ENCODE measurements around the gene SPAG6. TPM values are rescaled to one million over a fixed set of nuclear protein-coding genes. Genes with fewer than 3 reads are reported as not detected.

SPAG6 gene
- total and polyA plus RNA-seq, 9 of the 15 experiments (the other 6 are each of a cell fraction or from before 2014, with no cell fraction given), result 3.5 to 23.1 (median 11.8) TPM

GRCh38 chr10:22429146-22429545 lies 83.8 kb downstream of the SPAG6 start (continued):
- no peak for TF ChIP-seq CHD7 (IDR thresholded peaks at IDR 0.05; ENCODE audit: low read depth, low read length)
- no peak for TF ChIP-seq ZNF174 (CRISPR knock-in tag; IDR thresholded peaks at IDR 0.05)
- TF ChIP-seq ZNF589 (CRISPR knock-in tag; IDR thresholded peaks at IDR 0.05; ENCODE audit: low read depth), result no peak
- TF ChIP-seq DMBX1 (CRISPR knock-in tag; IDR thresholded peaks at IDR 0.05; ENCODE audit: borderline replicate concordance), result no peak
- TF ChIP-seq ARID1B (IDR thresholded peaks at IDR 0.05), result peak; percentile 48; the same call in 1 of the 2 replicates
- TF ChIP-seq HDAC1 (IDR thresholded peaks at IDR 0.05), result no peak
- TF ChIP-seq KLF13 (tag; IDR thresholded peaks at IDR 0.05; ENCODE audit: borderline replicate concordance, low read depth), result no peak
- no peak for TF ChIP-seq NCOA6 (IDR thresholded peaks at IDR 0.05)
- TF ChIP-seq ZFP36 (IDR thresholded peaks at IDR 0.05; ENCODE audit: low read depth, low read length, partially characterized antibody), result no peak
- no peak for TF ChIP-seq ETV5 (CRISPR knock-in tag; IDR thresholded peaks at IDR 0.05; ENCODE audit: low read depth)
- no peak for TF ChIP-seq MBD1 (CRISPR knock-in tag; IDR thresholded peaks at IDR 0.05)
- TF ChIP-seq ILK (tag; IDR thresholded peaks at IDR 0.05; ENCODE audit: borderline replicate concordance, low read depth), result no peak
- no peak for TF ChIP-seq IRF9 (tag; IDR thresholded peaks at IDR 0.05)
